GM19467 (cell line): ENCODE results near the gene BPGM.
A peak's percentile ranks its signal among the peaks of the same experiment; 100 is the strongest.

Experiments used
- ATAC-seq: cut with Tn5 transposase; IDR thresholded peaks from one replicate; pipeline ENCODE4 v1.9.1; 2021; ENCODE audit warnings: mild to moderate bottlenecking, moderate library complexity; ENCODE audit not compliant: unreplicated experiment

The BPGM gene

GRCh38 chr7:134646425-134647305, at the start of gene BPGM:
BPGM (plus strand) TSS chr7:134646853; CDS start chr7:134661508, 14,655 bp downstream.
- peak; percentile 98 for ATAC-seq

- ATAC-seq, result no peak
Measured at GRCh38 chr7:134599371-134599770, 47.3 kb upstream of the BPGM start.

GRCh38 chr7:134601459-134601858, 45.2 kb upstream of the BPGM start:
- ATAC-seq, result no peak

GRCh38 chr7:134602881-134603451, 43.7 kb upstream of the BPGM start:
- ATAC-seq, result no peak

- ATAC-seq, result peak; percentile 73
Measured at GRCh38 chr7:134605978-134606923, 40.4 kb upstream of the BPGM start.

GRCh38 chr7:134611611-134612151, 35.0 kb upstream of the BPGM start:
- ATAC-seq, result no peak

GRCh38 chr7:134612197-134612596, 34.5 kb upstream of the BPGM start:
- no peak for ATAC-seq

GRCh38 chr7:134613623-134614347, 32.9 kb upstream of the BPGM start:
- no peak for ATAC-seq

- ATAC-seq, result no peak
Measured at GRCh38 chr7:134616611-134617010, 30.0 kb upstream of the BPGM start.

- no peak for ATAC-seq
Measured at GRCh38 chr7:134618756-134619530, 27.7 kb upstream of the BPGM start.

GRCh38 chr7:134619627-134620331, 26.9 kb upstream of the BPGM start:
- ATAC-seq, result no peak

GRCh38 chr7:134622303-134622995, 24.2 kb upstream of the BPGM start:
- ATAC-seq, result no peak

GRCh38 chr7:134623193-134623592, 23.5 kb upstream of the BPGM start:
- ATAC-seq, result no peak

GRCh38 chr7:134625550-134625949, 21.1 kb upstream of the BPGM start:
- no peak for ATAC-seq

- ATAC-seq, result no peak
Measured at GRCh38 chr7:134627109-134627774, 19.4 kb upstream of the BPGM start.

GRCh38 chr7:134627775-134628153, 18.9 kb upstream of the BPGM start:
- no peak for ATAC-seq

- ATAC-seq, result no peak
Measured at GRCh38 chr7:134629445-134629844, 17.2 kb upstream of the BPGM start.

GRCh38 chr7:134630237-134630636, 16.4 kb upstream of the BPGM start:
- no peak for ATAC-seq
